H1 (cell line): ENCODE results near the gene ANK3. TPM values are rescaled to one million over a fixed set of nuclear protein-coding genes. Genes with fewer than 3 reads are reported as not detected.

Experiments used
- CTCF ChIA-PET: fragments of 300-600 bp; sonication (Branson Sonifier 250); formaldehyde crosslinking; loops from one replicate; lab custom pipeline; 2021; ENCODE audit not compliant: partially characterized antibody; lab: Charles Lee
- POLR2A ChIA-PET: fragments of 300-600 bp; sonication (Branson Sonifier 250); formaldehyde crosslinking; loops from one replicate; lab custom pipeline; 2021; ENCODE audit warnings: inconsistent platforms; ENCODE audit not compliant: partially characterized antibody; lab: Charles Lee
- DNase-seq, 2 experiments: peaks; one replicate each; pipeline versions ENCODE4 v3.0.0 to v3.0.0-alpha.2; 2010 to 2022; ENCODE audit warnings: low spot score in 2 of 2, low read depth in 1 of 2, mixed read lengths in 1 of 2
- FAIRE-seq: peaks from 2 replicates; lab custom pipeline; 2011; peaks lifted over from hg19 to GRCh38; lab: Jason Lieb, UNC
- H2AFZ ChIP-seq: 2 replicates; pipeline ENCODE4 v1.8.1; 2012; ENCODE audit warnings: low read length, inconsistent platforms
- H2AK5ac ChIP-seq: 2 replicates; pipeline ENCODE4 v1.6.1; 2013; ENCODE audit warnings: low read depth, low read length
- H2BK120ac ChIP-seq: replicated peaks from 2 replicates; pipeline ENCODE3; 2013; ENCODE audit warnings: low read depth, low read length, inconsistent platforms
- H2BK12ac ChIP-seq: 2 replicates; pipeline ENCODE4 v1.6.1; 2013; ENCODE audit warnings: low read depth, low read length
- H2BK15ac ChIP-seq: 2 replicates; pipeline ENCODE4 v1.6.1; 2013; ENCODE audit warnings: low read length
- H2BK20ac ChIP-seq: 2 replicates; pipeline ENCODE4 v1.6.1; 2013; ENCODE audit warnings: low read length
- H2BK5ac ChIP-seq: 2 replicates; pipeline ENCODE4 v1.6.1; 2013; ENCODE audit warnings: low read depth, low read length
- H3K14ac ChIP-seq: 2 replicates; pipeline ENCODE4 v1.6.1; 2013; ENCODE audit warnings: inconsistent platforms; ENCODE audit not compliant: insufficient read length
- H3K18ac ChIP-seq: 2 replicates; pipeline ENCODE4 v1.6.1; 2013; ENCODE audit warnings: low read length; ENCODE audit errors: extremely low read depth
- H3K23ac ChIP-seq: 2 replicates; pipeline ENCODE4 v1.6.1; 2013; ENCODE audit warnings: inconsistent platforms; ENCODE audit not compliant: insufficient read length
- H3K23me2 ChIP-seq: 2 replicates; pipeline ENCODE4 v1.6.1; 2013; ENCODE audit warnings: low read depth, low read length
- H3K27ac ChIP-seq: 2 replicates; pipeline ENCODE4 v1.6.1; 2011; ENCODE audit warnings: low read depth, low read length, inconsistent platforms
- H3K27me3 ChIP-seq, 4 experiments: replicated peaks in 1 of 4; 1 replicate in 1 of 4; 2 replicates in 3 of 4; pipeline versions ENCODE4 v1.6.1 to v1.8.1; 2011 to 2013; ENCODE audit warnings: low read length in 3 of 4, mild to moderate bottlenecking in 3 of 4, inconsistent platforms in 2 of 4, mixed read lengths in 2 of 4, moderate library complexity in 1 of 4; ENCODE audit not compliant: control insufficient read depth in 3 of 4, insufficient read depth in 3 of 4; ENCODE audit errors: extremely low read depth in 1 of 4
- H3K36me3 ChIP-seq, 4 experiments: 2 replicates each; pipeline versions ENCODE4 v1.6.1 to v1.8.1; 2011 to 2013; ENCODE audit warnings: mild to moderate bottlenecking in 4 of 4, low read length in 3 of 4, moderate library complexity in 2 of 4, control low read depth in 1 of 4, inconsistent platforms in 1 of 4; ENCODE audit not compliant: insufficient read depth in 4 of 4, control insufficient read depth in 2 of 4
- H3K4ac ChIP-seq: replicated peaks from 2 replicates; pipeline ENCODE3; 2013; ENCODE audit warnings: low read length, low read depth, mixed read lengths, inconsistent platforms; ENCODE audit not compliant: insufficient read length
- H3K4me1 ChIP-seq, 4 experiments: replicated peaks in 1 of 4; 1 replicate in 1 of 4; 2 replicates in 3 of 4; pipeline versions ENCODE4 v1.6.1 to v1.8.1; 2011 to 2013; ENCODE audit warnings: low read length in 3 of 4, inconsistent platforms in 2 of 4, mixed read lengths in 1 of 4; ENCODE audit not compliant: insufficient read depth in 4 of 4, control insufficient read depth in 3 of 4
- H3K4me2 ChIP-seq, 2 experiments: 2 replicates each; pipeline versions ENCODE4 v1.6.1 to v1.8.1; 2011 to 2013; ENCODE audit warnings: low read depth in 2 of 2, low read length in 2 of 2, control low read depth in 1 of 2, inconsistent platforms in 1 of 2, mild to moderate bottlenecking in 1 of 2; ENCODE audit not compliant: insufficient read depth in 1 of 2
- H3K4me3 ChIP-seq, 4 experiments: fragments of 200-600, 300-600 bp in 1 of 4; sonication (generic), shearing (Covaris generic), sonication (Bioruptor Twin) in 1 of 4; 2 replicates each; pipeline versions ENCODE4 v1.5.1 to v1.8.1; 2011 to 2016; ENCODE audit warnings: low read length in 4 of 4, low read depth in 3 of 4, control low read depth in 2 of 4, inconsistent platforms in 2 of 4, mild to moderate bottlenecking in 2 of 4, mixed read lengths in 1 of 4, moderate library complexity in 1 of 4; ENCODE audit not compliant: insufficient read depth in 2 of 4; ENCODE audit errors: extremely low read depth in 1 of 4
- H3K56ac ChIP-seq: replicated peaks from 2 replicates; pipeline ENCODE3; 2013; ENCODE audit warnings: low read depth, mild to moderate bottlenecking, mixed read lengths, low read length, inconsistent platforms; ENCODE audit not compliant: insufficient read length
- H3K79me1 ChIP-seq: 2 replicates; pipeline ENCODE4 v1.6.1; 2013; ENCODE audit warnings: low read depth, low read length, control low read depth
- H3K79me2 ChIP-seq, 2 experiments: 2 replicates each; pipeline versions ENCODE4 v1.6.1 to v1.8.1; 2012 to 2013; ENCODE audit warnings: low read length in 2 of 2, mild to moderate bottlenecking in 2 of 2, inconsistent platforms in 1 of 2; ENCODE audit not compliant: insufficient read depth in 2 of 2, control insufficient read depth in 1 of 2
- H3K9ac ChIP-seq, 4 experiments: replicated peaks in 1 of 4; 1 replicate in 1 of 4; 2 replicates in 3 of 4; pipeline versions ENCODE4 v1.6.1 to v1.8.1; 2011 to 2013; ENCODE audit warnings: low read depth in 3 of 4, low read length in 3 of 4, control low read depth in 2 of 4, mild to moderate bottlenecking in 2 of 4, moderate library complexity in 2 of 4, inconsistent platforms in 1 of 4; ENCODE audit errors: extremely low read depth in 1 of 4
- H3K9me3 ChIP-seq, 2 experiments: 2 replicates each; pipeline versions ENCODE4 v1.6.1 to v1.8.1; 2012 to 2013; ENCODE audit warnings: mild to moderate bottlenecking in 2 of 2, moderate library complexity in 2 of 2, control low read depth in 1 of 2, inconsistent platforms in 1 of 2, low read depth in 1 of 2, low read length in 1 of 2, mixed read lengths in 1 of 2; ENCODE audit not compliant: insufficient read depth in 2 of 2
- H4K20me1 ChIP-seq, 2 experiments: replicated peaks in 1 of 2; 2 replicates each; pipeline versions ENCODE3 to v1.8.1; 2011 to 2013; ENCODE audit warnings: inconsistent platforms in 2 of 2, low read length in 2 of 2, mild to moderate bottlenecking in 1 of 2; ENCODE audit not compliant: insufficient read depth in 2 of 2, control insufficient read depth in 1 of 2
- H4K5ac ChIP-seq: 2 replicates; pipeline ENCODE4 v1.6.1; 2013; ENCODE audit warnings: low read length, low read depth, mixed read lengths, inconsistent platforms; ENCODE audit not compliant: insufficient read length
- H4K8ac ChIP-seq: 2 replicates; pipeline ENCODE4 v1.8.0; 2013; ENCODE audit warnings: mild to moderate bottlenecking, moderate library complexity, low read length, inconsistent platforms; ENCODE audit not compliant: insufficient read depth; ENCODE audit errors: extremely low read depth
- H4K91ac ChIP-seq: replicated peaks from 2 replicates; pipeline ENCODE3; 2013; ENCODE audit warnings: low read length, mixed read lengths, inconsistent platforms; ENCODE audit not compliant: insufficient read length
- BACH1 ChIP-seq: IDR thresholded peaks from 2 replicates; pipeline ENCODE4 v1.6.1; 2012; ENCODE audit warnings: low read length, improper control_type of control experiment
- BCL11A ChIP-seq, 2 experiments: IDR thresholded peaks; one replicate each; pipeline ENCODE4 v1.6.1; 2011; ENCODE audit warnings: low read depth in 2 of 2, low read length in 2 of 2, mild to moderate bottlenecking in 2 of 2
- CBX8 ChIP-seq: fragments of 300-800, 300-1000 bp; sonication (generic); IDR thresholded peaks from 2 replicates; pipeline ENCODE4 v1.7.1; 2016; ENCODE audit warnings: low read depth, low read length, borderline replicate concordance
- CEBPB ChIP-seq: IDR thresholded peaks from 2 replicates; pipeline ENCODE4 v1.6.1; 2012; ENCODE audit warnings: low read depth, low read length
- CREB1 ChIP-seq: IDR thresholded peaks from 2 replicates; pipeline ENCODE4 v1.6.1; 2012; ENCODE audit warnings: inconsistent platforms
- CTBP2 ChIP-seq: IDR thresholded peaks from 2 replicates; pipeline ENCODE4 v1.7.0; 2011; ENCODE audit warnings: borderline replicate concordance, mild to moderate bottlenecking, moderate library complexity, mixed read lengths, low read length; ENCODE audit not compliant: insufficient read depth, insufficient read length
- KDM1A ChIP-seq: fragments of 200-600, 300-600 bp; sonication (generic); IDR thresholded peaks from 2 replicates; pipeline ENCODE4 v1.7.1; 2016; ENCODE audit warnings: mild to moderate bottlenecking, low read length, borderline replicate concordance
- POLR2A ChIP-seq, 2 experiments: IDR thresholded peaks; 1 replicate in 1 of 2; 2 replicates in 1 of 2; pipeline ENCODE4 v1.6.1; 2011; ENCODE audit warnings: low read depth in 2 of 2, low read length in 2 of 2, mild to moderate bottlenecking in 2 of 2; ENCODE audit errors: control extremely low read depth in 1 of 2
- POLR2AphosphoS5 ChIP-seq: IDR thresholded peaks from 2 replicates; pipeline ENCODE4 v1.6.1; 2011; ENCODE audit warnings: low read depth, low read length
- POU5F1 ChIP-seq: IDR thresholded peaks from 2 replicates; pipeline ENCODE4 v1.6.1; 2011; ENCODE audit warnings: low read depth, mild to moderate bottlenecking, low read length, moderate library complexity
- RFX5 ChIP-seq: IDR thresholded peaks from 2 replicates; pipeline ENCODE4 v1.6.1; 2011; ENCODE audit warnings: low read depth, low read length, improper control_type of control experiment, borderline replicate concordance
- USF2 ChIP-seq: IDR thresholded peaks from 2 replicates; pipeline ENCODE4 v1.6.1; 2011; ENCODE audit warnings: low read length, improper control_type of control experiment
- WGBS, 2 experiments: shearing (Covaris generic) in 1 of 2; methylation state at CpG; one replicate each; pipeline versions ENCODE4 v1.1.6 to v1.1.7; 2013 to 2015; ENCODE audit warnings: low lambda C conversion rate in 2 of 2, mixed read lengths in 2 of 2, inconsistent platforms in 1 of 2, low coverage in 1 of 2, missing lambda C conversion rate in 1 of 2; ENCODE audit not compliant: insufficient replicate concordance in 2 of 2, insufficient coverage in 1 of 2, insufficient read length in 1 of 2; ENCODE audit errors: extremely low coverage in 1 of 2, missing lambda C conversion rate in 1 of 2; 5-methylcytosine and 5-hydroxymethylcytosine counted together
- polyA plus RNA-seq, 7 experiments: library from polyadenylated mRNA; depleted of rRNA in 3 of 7; stranded (reverse) in 5 of 7; unstranded in 2 of 7; fragments of >200 nt in 5 of 7; fragments of 200-250 nt in 2 of 7; gene quantifications; 1 replicate in 5 of 7; 2 replicates in 1 of 7; 4 replicates in 1 of 7; pipeline versions ENCODE4 v1.2.1 to v1.2.3, GENCODE V29; 2011 to 2013; ENCODE audit warnings: missing spikeins in 2 of 7, mixed read lengths in 2 of 7
- total RNA-seq: library from RNA; stranded (reverse); fragmentation: NEBNext Ultra II Directional; extraction: Animal tissue kit (Norgen Biotek cat#: 25700); gene quantifications from 2 replicates; pipeline ENCODE4 v1.2.1, GENCODE V29; 2021

The ANK3 gene
- total and polyA plus RNA-seq, 2 of the 8 experiments (the other 6 are each of a cell fraction or from before 2014, with no cell fraction given), result 18.1 to 67.9 TPM

GRCh38 chr10:60197206-60197605, 192.5 kb downstream of the ANK3 start:
- H3K9me3 ChIP-seq, result no peaks in the 10 kb centered on the region
- no peak overlapping the region for H3K18ac ChIP-seq
- no peak overlapping the region for H4K8ac ChIP-seq
- H2BK12ac ChIP-seq, result no peak overlapping the region
- no peaks in the 10 kb centered on the region for H3K79me2 ChIP-seq
- no peak for TF ChIP-seq CEBPB
- TF ChIP-seq BACH1, result no peak
- TF ChIP-seq POLR2AphosphoS5, result no peak
- no peak for TF ChIP-seq KDM1A
- TF ChIP-seq POLR2A (IDR thresholded peaks at IDR 0.05; ENCODE audit: control extremely low read depth in 1 of 2, low read depth in 2 of 2, low read length in 2 of 2), result no peak
- TF ChIP-seq BCL11A (IDR thresholded peaks at IDR 0.05; ENCODE audit: low read depth in 2 of 2, low read length in 2 of 2), result no peak
- no peak for TF ChIP-seq CBX8
- TF ChIP-seq CREB1, result no peak
- TF ChIP-seq CTBP2, result no peak
- TF ChIP-seq RFX5, result no peak
- TF ChIP-seq POU5F1, result no peak
- no peak for TF ChIP-seq USF2
- H3K56ac ChIP-seq, result no peak overlapping the region
- WGBS, 2 experiments, result 60% methylated on average over 3 of the region's 3 CpGs; no CpG with 5 or more reads in 1 of the 2 experiments
- H3K79me1 ChIP-seq, result no peaks in the 10 kb centered on the region
- H2BK120ac ChIP-seq, result no peak overlapping the region
- H2BK20ac ChIP-seq, result no peak overlapping the region
- H3K23ac ChIP-seq, result no peak overlapping the region
- ChIA-PET POLR2A (no interaction called here), CTCF (interaction anchor here (0.6 to 5.0 kb wide), 6 partner anchors 10 to 449 kb away, joined by 3 to 23 read pairs (median 4); no protein-coding TSS in a partner anchor)
- H2BK5ac ChIP-seq, result no peak overlapping the region
- FAIRE-seq (no peak), DNase-seq (no peak)
- H3K4ac ChIP-seq, result no peak overlapping the region
- no peaks in the 10 kb centered on the region for H3K36me3 ChIP-seq
- no peak overlapping the region for H4K91ac ChIP-seq
- H3K23me2 ChIP-seq, result no peaks in the 10 kb centered on the region
- no peak overlapping the region for H3K27ac ChIP-seq
- H2AFZ ChIP-seq, result no peak overlapping the region
- H3K4me3 ChIP-seq, result no peak overlapping the region
- no peak overlapping the region for H3K14ac ChIP-seq
- H2BK15ac ChIP-seq, result no peak overlapping the region
- H3K4me1 ChIP-seq, result no peaks in the 10 kb centered on the region
- H3K27me3 ChIP-seq, result no peaks in the 10 kb centered on the region
- no peak overlapping the region for H2AK5ac ChIP-seq
- no peak overlapping the region for H3K9ac ChIP-seq
- H3K4me2 ChIP-seq, result no peak overlapping the region
- H4K5ac ChIP-seq, result no peak overlapping the region
- no peaks in the 10 kb centered on the region for H4K20me1 ChIP-seq
